Urothelium cell line (cell line): Measurements from ENCODE around the gene FCN3.

ENCODE experiments used
- DNase-seq: peaks from one replicate; pipeline ENCODE4 v3.0.0; 2011; ENCODE audit warnings: low spot score, mixed read lengths
- FAIRE-seq: peaks from 2 replicates; lab custom pipeline; 2011; peaks lifted over from hg19 to GRCh38; lab: Jason Lieb, UNC

Gene FCN3

DNA sequence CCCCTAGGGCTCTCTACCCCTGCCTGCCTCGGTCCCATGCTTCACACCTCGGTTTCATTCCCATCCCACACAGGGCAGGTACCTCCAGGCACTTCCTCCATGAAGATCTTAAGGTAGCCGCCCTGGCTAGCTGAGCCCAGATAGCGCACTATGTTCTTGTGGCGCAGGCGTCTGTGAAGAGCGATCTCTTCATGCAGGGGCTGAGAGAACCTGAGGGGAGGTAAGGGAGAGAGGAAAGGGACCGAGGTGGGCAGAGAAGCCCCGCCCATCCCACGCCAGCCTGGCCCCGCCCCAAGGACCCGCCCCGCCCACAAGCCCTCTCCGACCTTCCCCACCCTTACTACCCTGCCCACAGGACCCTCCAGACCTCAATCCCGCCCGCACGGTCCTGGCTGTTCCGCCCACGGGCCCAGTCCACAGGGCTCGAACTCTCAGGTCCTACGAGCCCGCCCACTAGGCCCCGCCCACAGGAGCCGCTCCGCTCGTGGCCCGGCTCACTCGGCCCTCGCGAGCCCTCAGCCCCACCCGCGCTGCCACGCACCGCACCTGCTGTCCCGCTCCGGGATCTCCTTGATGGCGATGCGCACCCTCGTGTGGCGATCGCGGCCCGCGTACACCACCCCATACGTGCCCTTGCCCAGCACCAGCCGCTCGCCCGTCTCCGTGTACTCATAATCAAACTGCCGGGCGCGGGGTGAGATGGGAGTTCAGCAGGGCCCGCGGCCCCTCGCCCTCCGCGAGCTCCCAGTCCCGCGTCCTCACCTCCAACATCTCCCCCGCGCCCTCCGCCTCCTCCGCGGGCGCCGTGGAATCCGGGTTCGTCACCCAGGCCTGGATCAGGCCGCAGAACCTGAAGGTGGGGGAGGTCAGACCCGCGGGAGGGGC lies 14.2 kb downstream of the FCN3 start:
- FAIRE-seq, result no peak

DNA sequence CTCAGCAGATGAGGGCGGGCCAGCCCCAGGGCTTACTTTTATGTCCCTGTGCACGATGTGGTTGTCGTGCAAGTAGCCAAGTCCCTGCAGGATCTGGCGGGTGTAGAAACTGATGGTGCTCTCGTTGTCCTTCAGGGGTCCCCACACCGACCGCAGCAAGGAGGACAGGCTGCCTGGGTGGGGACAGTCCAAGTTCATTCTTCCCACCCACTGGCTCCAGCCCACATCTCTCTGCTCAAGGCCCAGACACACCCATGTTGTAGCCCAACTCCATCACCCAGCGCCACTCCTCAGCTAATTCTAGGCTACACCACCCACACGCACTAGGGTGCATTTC lies 14.8 kb downstream of the FCN3 start:
- FAIRE-seq, result no peak

More for the DNA sequence above, 14.2 kb downstream of the FCN3 start:
- no peak for DNase-seq

DNA sequence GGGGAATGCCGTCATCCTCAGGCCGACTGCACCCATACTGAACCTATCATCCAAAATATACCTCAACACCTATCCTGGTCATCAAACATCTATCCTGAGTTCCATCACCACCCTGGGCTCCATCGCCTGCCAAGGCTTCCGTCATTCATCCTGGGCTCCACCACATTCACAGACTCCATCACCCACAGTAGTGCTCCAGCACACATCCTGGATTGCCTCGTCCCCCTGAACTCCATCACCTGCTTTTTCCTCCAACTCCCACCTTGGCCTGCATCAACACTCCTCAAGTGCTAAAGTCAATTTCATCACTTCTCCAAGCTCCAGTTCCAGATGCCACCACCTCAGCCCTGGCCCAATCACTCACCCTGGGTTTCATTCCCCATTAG lies 15.7 kb downstream of the FCN3 start:
- FAIRE-seq (no peak), DNase-seq (no peak)

More for the DNA sequence above, 14.8 kb downstream of the FCN3 start:
- no peak for DNase-seq

DNA sequence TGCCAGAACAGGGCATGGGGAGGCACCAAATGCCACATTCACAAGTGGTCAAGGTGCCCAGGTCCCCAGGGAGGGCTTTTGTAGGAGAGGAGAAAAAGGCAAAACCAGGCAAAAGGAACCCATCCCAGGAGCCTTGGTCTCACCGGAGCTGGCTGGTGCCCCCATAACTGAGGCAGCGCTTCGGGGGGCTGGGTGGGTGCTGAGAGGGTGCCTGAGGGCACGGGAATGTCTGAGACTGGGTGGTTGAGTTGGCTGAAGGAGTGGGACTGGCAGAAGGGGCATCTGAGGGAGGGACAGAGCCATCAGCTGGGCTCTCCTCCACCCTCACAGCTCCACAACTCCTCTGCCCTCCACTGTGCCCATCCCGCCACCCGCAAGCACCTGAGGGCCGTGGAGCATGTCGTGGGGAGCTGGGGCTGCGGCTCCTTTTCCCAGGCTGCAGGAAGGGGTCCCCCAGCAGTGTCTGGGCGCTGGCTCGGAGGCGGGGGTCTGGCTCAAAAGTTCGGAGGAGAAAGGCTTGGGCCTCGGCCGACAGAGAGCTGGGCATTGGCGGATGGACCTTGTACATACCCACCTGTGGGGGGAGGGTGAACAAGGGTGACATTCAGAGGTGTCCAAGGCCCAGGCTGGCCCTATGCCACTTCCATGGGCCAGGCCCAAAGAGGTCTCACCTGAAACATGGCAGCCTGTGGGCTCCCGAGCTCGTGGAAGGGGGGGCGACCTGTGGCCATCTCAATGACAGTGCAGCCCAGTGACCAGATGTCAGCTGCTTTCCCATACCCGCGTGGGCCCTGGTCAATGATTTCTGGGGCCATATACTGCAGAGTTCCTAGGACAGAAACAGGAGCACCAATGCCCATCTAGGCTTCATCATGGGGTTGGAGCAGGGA lies 16.3 kb downstream of the FCN3 start:
- FAIRE-seq, result no peak
- DNase-seq, result no peak

DNA sequence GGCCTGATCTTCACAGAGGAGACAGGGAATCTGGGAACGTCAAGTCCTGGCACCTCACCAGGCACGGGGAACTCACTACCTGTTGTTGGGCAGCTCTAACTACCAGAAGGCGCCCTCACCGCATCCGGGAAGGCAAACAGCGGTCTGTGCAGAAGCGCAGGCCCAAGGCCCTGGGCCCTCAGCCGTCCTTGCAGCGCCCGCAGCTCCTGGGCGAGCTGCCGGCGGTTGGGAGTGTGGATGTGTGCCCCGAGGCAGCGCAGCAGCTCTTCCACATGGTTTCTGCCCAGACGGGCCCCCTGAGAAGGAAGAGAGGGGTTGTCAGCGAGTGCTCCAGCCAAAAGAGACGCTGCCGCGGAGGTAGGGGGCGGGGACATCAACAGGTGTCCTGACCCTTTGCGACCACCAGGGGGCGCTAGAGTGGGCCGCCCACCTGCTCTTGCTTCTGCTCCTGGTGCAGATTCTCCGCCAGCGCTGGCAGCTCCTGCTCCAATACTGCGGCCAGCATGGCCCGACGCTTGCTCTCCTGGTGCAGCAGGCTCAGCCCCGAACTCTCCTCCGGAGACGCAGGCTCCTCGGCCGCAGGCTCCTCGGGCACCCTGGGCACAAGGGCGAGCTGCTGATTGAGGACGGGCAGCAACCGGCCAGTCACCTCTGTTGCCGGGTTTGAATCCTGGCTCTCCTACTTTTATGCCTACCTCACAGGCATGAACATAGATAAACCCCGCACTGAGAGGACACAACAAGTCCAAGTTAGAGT lies 17.2 kb downstream of the FCN3 start:
- peak; percentile 87 for DNase-seq

DNA sequence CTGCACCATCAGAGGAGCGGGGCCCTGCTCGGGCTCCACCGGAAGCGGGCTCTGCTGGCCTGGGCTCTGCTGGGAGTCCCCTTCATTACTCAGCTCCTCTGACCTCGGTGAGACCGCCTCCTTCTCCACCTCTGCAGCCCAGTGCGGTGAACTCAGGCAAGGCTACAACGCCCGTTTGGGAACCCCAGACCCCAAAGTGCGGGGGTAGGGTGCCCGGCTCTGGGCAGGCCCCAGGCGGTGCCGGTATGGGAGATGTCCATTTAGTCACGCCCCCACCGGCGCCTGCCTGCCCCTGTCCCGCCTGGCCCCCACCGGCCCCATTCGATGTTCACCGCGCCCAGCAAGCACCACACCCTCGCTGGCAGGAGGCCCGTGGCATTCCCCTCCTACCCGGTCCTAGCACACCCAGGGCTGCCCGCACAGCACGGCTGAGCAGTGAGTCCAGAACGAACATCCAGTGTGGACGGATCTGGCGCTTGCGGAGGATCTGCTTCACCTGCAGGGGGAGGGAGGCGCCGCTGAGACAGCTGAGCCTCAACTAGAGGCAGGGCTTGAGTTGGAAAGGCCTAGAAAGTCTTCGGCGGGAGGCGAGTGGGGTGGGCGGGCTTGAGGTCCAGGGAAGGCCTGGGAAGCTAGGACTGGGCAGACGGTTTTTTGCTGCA lies 17.9 kb downstream of the FCN3 start:
- DNase-seq (no peak), FAIRE-seq (no peak)

More for the DNA sequence above, 17.2 kb downstream of the FCN3 start:
- no peak for FAIRE-seq

DNA sequence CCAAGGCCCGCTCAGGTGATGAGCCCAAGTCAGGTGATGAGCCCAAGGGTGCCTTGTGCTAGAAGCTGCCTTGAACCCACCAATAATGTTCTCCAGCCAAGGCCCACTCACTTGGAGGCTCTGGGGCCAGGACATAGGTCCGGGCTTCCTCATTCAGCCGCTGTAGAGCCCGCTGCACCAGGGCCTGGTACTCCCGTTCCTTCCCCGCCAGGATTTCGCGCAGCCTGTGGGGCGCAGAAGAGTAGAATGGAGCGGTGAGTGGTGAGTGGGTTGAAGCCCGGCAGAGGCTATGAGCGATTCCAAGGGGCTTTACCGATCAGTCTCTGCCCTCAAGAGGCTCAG lies 18.4 kb downstream of the FCN3 start:
- FAIRE-seq (no peak), DNase-seq (no peak)

DNA sequence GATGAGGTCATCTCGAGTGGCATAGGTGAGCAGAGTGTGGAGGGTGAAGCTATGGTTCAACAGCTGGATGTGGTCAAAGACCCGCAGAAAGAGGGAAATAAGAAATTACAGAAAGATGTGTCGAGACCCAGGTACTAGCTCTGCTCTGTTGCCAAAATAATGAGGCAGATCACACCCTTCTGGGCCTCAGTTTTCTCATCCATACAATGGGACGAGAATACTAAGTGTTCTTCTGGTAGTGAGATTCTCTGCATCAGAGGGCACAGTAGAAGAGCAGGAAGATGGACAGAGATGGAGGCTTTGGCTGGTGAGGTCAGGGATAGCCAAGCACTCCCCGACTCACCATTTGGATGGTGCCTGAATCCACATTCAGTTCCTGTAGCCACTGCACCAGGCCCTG lies 18.9 kb downstream of the FCN3 start:
- FAIRE-seq (no peak), DNase-seq (no peak)

DNA sequence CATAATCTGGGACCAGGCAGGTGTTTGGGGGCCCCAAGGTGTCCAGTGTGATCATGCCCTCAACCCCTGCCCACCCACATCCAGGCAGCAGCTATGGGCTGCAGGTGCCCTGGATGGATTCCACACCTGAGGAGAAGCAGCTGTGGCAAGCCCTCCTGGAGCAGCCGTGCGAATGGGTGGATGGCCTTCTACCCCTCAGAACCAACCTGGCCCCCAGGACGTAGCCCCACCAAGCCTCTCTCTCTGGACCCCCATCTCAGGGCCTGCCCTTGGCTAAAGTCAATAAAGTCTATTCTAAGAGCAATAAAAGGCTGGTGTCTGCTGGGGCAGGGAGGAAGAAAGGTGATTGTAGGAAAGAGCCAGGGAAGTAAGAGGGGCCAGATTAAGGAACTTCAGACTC lies 21.0 kb downstream of the FCN3 start:
- no peak for DNase-seq
- no peak for FAIRE-seq

DNA sequence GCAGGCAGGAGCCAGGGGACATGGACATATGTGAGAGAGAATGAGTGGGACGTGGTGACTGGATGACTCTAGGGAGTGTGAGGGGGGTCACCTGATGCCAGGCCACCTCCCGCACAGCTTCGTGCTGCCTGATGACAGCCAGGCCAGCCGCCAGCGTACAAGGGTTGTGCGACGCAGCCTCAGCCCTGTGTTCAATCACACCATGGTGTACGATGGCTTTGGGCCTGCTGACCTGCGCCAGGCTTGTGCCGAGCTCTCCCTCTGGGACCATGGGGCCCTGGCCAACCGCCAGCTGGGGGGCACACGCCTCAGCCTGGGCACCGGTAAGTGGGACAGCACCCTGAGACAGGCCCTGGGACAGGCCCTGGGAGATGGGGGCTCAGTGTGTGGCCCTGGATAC lies 21.5 kb downstream of the FCN3 start:
- no peak for DNase-seq
- no peak for FAIRE-seq

DNA sequence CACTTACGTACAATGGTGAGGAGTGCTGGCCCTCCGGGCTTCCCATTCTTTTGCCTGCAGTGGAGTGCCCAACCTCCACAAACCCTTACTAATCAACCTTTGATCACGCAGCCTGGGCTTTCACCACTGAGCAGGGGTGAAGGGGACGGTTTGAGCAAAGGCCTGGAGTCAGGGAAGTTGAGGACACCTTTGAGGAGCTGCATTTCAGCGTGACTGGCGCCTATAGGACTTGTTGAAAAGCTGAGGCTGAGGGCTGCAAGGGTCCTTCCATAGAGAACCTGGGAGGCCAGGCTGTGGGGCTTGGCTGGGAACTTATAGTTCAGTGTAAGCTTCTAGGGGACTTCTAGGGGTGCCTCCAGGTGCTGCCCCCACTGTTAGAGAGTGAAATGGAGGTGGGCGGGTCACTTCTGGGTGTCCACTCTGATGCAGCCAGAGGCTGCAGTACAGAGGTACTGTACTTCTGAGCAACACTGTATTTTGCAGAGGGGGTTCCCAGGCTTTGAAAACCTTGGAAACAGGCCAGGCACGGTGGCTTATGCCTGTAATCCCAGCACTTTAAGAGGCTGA lies 23.0 kb downstream of the FCN3 start:
- FAIRE-seq (no peak), DNase-seq (no peak)

DNA sequence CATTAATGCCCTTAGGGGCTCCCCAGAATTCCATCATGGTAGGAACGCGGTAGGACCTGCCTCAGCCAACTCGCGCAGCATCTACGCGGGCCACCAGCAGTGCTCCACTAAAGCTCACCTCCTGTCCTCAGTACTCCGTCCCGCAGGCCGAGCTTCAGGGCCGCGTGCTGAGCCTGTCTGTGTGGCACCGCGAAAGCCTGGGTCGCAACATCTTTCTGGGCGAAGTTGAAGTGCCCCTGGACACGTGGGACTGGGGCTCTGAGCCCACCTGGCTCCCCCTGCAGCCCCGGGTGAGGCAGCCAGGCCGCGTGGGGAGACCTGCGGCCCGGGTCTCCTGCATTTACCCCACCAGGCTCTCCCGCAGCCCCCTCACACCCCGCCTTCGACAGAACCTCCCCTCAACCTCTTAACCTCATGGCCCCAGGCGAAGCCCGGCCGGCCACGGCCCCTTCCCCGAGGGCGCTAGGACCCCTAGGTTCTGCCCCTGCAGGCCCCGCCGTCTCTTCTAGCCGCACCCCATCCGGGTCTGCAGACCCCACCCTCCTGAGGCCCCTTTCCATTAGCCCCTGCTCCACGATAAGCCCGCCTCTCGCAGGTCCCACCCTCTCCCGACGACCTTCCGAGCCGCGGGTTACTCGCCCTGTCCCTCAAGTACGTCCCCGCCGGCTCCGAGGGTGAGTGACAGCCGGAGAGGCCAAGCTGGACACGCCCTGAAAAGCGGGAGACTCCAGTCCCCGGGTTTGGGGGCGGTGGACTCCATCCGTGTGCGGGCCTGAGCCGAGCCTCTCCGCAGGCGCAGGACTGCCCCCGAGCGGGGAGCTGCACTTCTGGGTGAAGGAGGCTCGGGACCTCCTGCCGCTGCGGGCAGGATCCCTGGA lies 23.7 kb downstream of the FCN3 start:
- FAIRE-seq (no peak), DNase-seq (no peak)

DNA sequence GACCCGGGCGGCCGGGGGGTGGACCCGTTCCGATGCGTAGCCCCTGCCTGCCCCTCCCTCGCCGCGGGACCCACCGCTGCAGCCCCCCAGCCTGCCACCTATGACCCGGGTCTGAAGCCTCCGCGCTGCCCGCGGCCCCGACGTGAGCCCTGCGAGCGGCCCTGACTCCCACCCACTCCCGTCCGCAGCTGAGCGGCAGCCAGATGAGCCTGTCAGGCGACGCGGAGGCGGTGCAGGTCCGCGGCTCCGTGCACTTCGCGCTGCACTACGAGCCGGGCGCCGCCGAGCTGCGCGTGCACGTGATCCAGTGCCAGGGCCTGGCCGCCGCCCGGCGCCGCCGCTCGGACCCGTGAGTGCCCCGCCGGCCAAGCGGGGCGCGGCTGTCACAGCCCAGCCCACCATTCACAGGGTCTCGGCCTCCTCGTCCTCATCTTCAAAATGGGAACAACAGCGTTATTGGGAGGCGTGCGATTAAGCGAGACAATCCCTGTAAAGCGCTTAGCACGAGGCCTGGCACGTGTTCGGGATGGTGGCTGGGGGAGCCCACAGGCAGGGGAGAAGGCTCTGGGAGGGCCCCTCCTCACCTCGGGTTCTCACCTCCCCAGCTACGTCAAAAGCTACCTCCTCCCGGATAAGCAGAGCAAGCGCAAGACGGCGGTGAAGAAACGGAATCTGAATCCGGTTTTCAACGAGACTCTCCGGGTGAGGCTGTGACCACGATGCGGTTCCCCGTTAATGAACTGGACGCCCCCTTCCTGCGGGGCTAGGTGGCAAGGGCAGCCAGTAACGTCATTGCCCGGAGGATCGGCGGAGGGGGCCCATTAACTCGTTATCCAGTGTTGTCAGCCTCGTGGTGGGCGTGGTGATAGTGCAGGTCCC lies 24.6 kb downstream of the FCN3 start:
- no peak for DNase-seq
- no peak for FAIRE-seq

DNA sequence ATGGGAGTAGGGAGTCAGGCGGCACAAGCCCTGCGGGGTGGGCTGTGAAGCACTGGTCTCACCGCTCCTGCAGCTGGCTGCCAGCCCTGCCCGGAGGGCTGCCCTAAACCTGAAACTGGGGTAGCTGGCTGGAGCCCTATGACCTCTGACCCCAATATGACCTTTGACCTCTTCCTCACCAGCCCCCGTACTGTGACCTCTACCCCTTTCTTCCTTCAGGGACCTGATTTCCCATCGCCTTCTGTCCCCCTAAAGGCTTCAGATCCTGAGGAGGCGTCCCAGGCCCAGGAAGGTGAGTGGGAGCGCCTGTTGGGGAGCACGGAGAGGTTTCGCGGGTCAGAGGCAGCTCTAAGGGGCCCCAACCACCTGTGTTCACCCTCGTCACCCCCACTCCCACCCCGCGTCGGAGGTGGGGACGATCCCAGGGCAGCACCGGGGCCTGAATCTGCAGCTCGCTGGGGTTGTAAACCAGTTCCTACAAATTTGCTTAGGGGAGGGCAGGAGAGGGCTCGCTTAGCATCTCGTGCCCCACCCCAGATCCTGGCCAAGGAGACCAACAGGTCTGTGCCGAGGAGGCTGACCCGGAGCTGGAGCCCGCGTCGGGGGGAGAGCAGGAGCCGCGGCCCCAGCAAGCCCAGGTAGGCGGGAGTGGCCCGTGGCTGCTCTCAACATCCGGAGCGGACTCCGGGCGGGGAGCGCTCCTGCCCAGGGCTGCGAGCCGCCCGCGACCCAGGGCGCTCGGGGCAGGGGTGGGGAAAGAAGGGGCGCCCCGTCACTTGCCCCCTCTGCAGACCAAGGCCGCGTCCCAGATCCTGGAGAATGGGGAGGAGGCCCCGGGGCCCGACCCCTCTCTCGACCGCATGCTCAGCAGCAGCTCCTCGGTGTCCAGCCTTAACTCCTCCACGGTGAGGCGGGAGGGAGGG lies 25.5 kb downstream of the FCN3 start:
- FAIRE-seq (no peak), DNase-seq (no peak)

DNA sequence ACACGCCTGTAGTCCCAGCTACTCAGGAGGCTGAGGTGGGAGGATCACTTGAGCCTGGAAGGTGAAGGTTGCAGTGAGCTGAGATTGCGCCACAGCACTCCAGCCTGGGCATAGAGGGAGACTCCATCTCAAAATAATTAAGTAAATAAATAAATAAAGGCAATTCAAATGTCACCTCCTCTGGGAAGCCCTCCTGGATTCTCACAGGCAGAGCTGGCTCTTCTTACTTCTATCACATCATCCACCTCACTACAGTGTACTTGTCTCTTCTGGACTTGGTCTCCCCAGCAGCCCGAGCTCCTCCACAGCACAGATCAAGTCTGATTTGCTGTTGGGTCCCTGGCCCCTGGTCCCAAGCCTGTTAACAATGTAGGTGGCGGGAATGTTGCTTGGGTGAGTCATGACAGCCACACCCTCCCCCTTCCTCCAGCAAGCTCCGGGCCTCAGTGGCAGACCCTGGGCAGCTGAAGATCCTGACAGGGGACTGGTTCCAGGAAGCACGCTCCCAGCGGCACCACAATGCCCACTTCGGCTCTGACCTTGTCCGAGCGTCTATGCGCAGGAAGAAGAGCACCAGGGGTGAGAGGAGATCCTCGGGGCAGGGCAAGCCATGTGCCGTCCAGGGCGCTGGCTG lies 27.5 kb downstream of the FCN3 start:
- FAIRE-seq, result peak; percentile 53
- DNase-seq, result peak; percentile 54

DNA sequence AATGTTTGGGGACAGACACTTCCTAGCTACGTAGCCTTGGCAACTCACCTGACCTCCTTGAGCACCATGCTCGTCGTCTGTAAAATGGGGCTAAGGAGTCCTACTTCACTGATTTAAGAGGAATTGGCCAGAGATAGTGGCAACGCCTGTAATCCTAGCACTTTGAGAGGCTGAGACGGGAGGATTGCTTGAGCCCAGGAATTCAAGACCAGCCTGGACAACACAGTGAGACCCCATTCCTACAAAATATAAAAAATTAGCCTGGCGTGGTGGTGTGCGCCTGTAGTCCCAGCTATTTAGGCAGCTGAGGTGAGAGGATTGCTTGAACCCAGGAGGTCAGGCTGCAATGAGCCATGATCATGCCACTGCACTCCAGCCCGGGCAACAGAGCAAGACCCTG lies 28.3 kb downstream of the FCN3 start:
- no peak for DNase-seq
- no peak for FAIRE-seq

DNA sequence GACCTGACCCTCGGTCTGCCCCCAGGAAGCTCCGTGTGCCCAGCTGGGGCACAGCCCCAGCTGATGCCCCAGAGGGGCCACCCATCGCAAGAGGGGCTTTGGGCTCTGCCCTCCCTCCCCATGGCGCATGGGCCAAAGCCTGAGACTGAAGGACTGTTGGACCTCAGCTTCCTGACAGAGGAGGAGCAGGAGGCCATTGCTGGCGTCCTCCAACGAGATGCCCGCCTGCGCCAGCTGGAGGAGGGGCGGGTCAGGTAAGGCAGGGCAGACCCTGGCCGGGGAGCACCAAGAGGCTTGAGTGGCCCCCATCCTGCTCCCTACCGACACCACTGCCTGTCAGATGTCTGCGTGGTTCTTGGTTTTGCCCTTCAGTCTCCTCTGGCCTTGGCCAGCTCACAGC lies 29.4 kb downstream of the FCN3 start:
- DNase-seq (no peak), FAIRE-seq (no peak)
